ENCODE data around the gene LENG1.

The LENG1 gene

DNA sequence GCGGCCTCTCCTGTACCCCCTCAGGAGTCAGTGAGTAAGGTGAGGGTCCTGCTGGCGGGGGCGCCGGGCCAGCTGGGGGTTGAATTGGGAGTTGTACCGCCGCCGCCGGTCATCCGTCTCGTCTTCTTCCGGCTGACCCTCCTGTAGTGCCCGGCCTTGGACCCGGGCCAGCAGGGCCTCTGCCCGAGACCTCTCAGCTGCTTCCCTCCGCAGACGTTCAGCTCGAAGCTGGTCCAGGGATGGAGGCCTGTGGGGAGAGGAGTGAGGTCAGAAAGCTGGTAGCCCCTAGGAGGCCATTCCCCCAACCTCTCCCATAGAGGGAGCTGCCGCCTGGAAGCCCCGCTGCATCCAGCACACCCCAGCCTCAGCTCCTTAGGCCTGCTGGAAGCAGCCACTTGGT, 3.8 kb downstream of the LENG1 start:
- no peak for DNase-seq (ENCODE audit: low read depth, low spot score)
- no peak overlapping the region for H3K9ac ChIP-seq (ENCODE audit: insufficient read length)
- H3K36me3 ChIP-seq (ENCODE audit: insufficient read depth, low read length) = peaks cover 64% of the 10 kb centered on the region
- TF ChIP-seq EZH2 (IDR thresholded peaks at IDR 0.05) (no peak), POLR2AphosphoS5 (IDR thresholded peaks at IDR 0.05; ENCODE audit: borderline replicate concordance, low read depth, low read length) (no peak), FOXP2 (optimal IDR thresholded peaks at IDR 0.05; ENCODE audit: control extremely low read depth, extremely low read length, insufficient read depth) (no peak)
- no peak overlapping the region for H3K4me3 ChIP-seq
- H3K27ac ChIP-seq = no peak overlapping the region
- no peaks in the 10 kb centered on the region for H3K9me3 ChIP-seq (ENCODE audit: low read depth, low read length)

DNA sequence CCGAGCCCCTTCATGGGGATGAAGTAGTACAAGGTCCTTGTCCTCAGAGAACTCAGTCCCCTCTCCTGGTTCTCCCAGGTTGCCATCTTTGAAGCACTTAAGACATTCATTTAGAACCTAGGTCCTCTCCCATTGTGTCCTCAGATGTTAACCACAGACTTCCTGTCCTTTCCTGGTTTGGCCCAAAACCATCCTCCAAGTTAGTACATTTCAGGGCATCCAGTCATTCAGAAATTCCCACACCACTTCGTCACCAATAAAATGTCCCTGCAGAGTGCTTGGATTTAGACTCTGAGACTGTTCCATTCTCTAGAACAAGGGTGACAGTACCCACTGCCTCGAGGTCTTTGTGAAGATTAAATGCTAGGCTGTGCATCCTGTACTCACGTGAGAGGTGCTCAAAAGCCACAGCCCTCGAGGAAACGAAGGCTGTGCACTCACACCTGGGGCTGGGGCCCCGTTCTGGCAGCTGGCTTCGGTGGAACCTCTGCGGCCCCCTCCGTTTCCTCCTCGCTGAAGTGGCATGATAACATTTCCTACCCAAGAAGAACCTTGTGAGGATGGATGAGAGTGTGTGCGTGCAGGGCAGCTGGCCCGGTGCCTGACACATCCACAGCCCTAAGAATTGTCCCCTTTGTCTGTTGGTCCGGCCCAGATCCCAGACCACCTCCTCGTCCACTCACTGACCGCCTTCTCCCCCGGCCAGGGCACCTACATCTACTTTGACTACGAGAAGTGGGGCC, 4.7 kb downstream of the LENG1 start:
- Histone ChIP-seq H3K36me3 (ENCODE audit: insufficient read depth, low read length) (peaks cover 71% of the 10 kb centered on the region), H3K9me3 (ENCODE audit: low read depth, low read length) (no peaks in the 10 kb centered on the region), H3K4me3 (no peak overlapping the region), H3K27ac (no peak overlapping the region), H3K9ac (ENCODE audit: insufficient read length) (no peak overlapping the region)
- TF ChIP-seq EZH2 (IDR thresholded peaks at IDR 0.05) (no peak), POLR2AphosphoS5 (IDR thresholded peaks at IDR 0.05; ENCODE audit: borderline replicate concordance, low read depth, low read length) (no peak), FOXP2 (optimal IDR thresholded peaks at IDR 0.05; ENCODE audit: control extremely low read depth, extremely low read length, insufficient read depth) (no peak)
- DNase-seq (ENCODE audit: low read depth, low spot score) = no peak

DNA sequence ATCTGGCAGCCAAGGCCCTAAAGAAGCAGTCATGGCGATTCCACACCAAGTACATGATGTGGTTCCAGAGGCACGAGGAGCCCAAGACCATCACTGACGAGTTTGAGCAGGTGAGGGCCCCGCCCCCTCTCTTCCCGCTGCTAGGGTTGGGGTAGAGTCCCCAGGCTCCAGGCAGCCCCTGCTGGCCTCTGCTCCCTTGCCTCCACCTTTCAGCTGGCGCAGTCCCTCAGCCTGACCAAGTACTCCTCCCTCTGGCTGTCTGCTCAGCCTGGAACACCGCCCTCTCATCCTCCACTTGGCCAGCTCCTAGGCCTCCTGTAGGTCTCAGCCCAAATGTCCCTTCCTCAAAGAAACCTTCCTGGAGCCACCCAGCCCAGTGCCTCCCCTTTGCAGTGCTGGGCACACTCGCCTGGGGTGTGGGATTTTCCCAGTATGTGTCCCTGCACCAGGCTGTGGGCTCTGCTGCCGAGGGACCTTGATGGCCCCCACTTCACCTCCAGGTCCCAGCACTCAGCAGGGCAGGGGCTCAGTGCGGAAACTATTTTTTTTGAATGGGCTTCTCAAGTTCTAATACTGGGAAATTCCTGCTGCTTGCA, 5.7 kb downstream of the LENG1 start:
- Histone ChIP-seq H3K9ac (ENCODE audit: insufficient read length) (no peak overlapping the region), H3K27ac (no peak overlapping the region), H3K4me3 (no peak overlapping the region), H3K36me3 (ENCODE audit: insufficient read depth, low read length) (peaks cover 78% of the 10 kb centered on the region), H3K9me3 (ENCODE audit: low read depth, low read length) (no peaks in the 10 kb centered on the region)
- DNase-seq (ENCODE audit: low read depth, low spot score) = no peak
- no peak for TF ChIP-seq FOXP2 (optimal IDR thresholded peaks at IDR 0.05; ENCODE audit: control extremely low read depth, extremely low read length, insufficient read depth)
- TF ChIP-seq POLR2AphosphoS5 (IDR thresholded peaks at IDR 0.05; ENCODE audit: borderline replicate concordance, low read depth, low read length) = peak; percentile 11; the same call in 1 of the 2 replicates

DNA sequence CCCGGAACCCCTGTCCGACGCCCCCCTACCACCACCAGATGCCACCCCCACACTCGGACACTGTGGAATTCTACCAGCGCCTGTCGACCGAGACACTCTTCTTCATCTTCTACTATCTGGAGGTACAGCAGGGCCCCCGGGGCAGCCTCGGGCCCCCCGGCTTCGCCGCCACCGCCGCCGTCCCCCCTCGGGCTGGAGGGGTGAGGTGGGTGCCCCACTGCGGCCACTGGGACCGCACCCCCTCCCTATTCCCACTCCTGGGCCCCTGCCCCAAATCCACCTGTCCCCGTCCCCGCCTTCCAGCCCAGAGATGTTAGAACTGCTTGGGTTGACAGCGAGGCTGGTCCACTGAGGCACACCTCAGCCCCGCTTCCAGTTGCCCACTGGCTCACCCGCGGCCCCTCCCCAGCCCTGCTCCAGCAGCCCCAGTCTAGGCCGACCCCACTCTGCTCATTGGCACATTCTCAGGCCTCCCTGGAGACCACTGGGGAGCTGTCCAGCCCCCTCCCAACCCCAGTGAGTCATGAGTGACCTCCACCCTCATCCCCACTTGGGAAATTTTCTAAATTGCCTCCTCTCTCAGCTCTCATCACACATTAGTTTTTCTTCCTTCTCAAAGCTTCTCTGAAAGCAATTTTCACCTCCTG, 6.5 kb downstream of the LENG1 start:
- peaks cover 79% of the 10 kb centered on the region for H3K36me3 ChIP-seq (ENCODE audit: insufficient read depth, low read length)
- H3K9ac ChIP-seq (ENCODE audit: insufficient read length) = no peak overlapping the region
- no peak overlapping the region for H3K27ac ChIP-seq
- 0 out of 2 replicates have a peak, but pooled peaks have one; percentile 7 for TF ChIP-seq POLR2AphosphoS5 (IDR thresholded peaks at IDR 0.05; ENCODE audit: borderline replicate concordance, low read depth, low read length)
- TF ChIP-seq EZH2 (IDR thresholded peaks at IDR 0.05) = no peak
- TF ChIP-seq FOXP2 (optimal IDR thresholded peaks at IDR 0.05; ENCODE audit: control extremely low read depth, extremely low read length, insufficient read depth) = no peak
- H3K4me3 ChIP-seq = no peak overlapping the region
- no peaks in the 10 kb centered on the region for H3K9me3 ChIP-seq (ENCODE audit: low read depth, low read length)
- DNase-seq (ENCODE audit: low read depth, low spot score) = no peak

DNA sequence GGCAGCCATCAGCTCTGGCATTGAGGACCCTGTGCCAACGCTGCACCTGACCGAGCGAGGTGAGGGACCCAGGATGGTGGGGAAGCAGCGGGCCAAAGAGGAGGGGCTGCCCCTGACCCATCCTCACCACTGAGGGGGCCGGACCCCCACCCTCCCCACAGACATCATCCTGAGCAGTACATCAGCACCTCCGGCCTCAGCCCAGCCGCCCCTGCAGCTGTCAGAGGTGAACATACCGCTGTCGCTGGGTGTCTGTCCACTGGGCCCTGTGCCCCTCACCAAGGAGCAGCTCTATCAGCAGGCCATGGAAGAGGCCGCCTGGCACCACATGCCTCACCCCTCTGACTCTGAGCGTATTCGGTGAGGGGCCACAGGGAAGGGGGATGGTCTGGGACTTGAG, 7.3 kb downstream of the LENG1 start:
- Histone ChIP-seq H3K9ac (ENCODE audit: insufficient read length) (no peak overlapping the region), H3K36me3 (ENCODE audit: insufficient read depth, low read length) (peaks cover 83% of the 10 kb centered on the region), H3K27ac (no peak overlapping the region), H3K9me3 (ENCODE audit: low read depth, low read length) (no peaks in the 10 kb centered on the region), H3K4me3 (no peak overlapping the region)
- TF ChIP-seq FOXP2 (optimal IDR thresholded peaks at IDR 0.05; ENCODE audit: control extremely low read depth, extremely low read length, insufficient read depth) (no peak), POLR2AphosphoS5 (IDR thresholded peaks at IDR 0.05; ENCODE audit: borderline replicate concordance, low read depth, low read length) (no peak), EZH2 (IDR thresholded peaks at IDR 0.05) (no peak)
- no peak for DNase-seq (ENCODE audit: low read depth, low spot score)

DNA sequence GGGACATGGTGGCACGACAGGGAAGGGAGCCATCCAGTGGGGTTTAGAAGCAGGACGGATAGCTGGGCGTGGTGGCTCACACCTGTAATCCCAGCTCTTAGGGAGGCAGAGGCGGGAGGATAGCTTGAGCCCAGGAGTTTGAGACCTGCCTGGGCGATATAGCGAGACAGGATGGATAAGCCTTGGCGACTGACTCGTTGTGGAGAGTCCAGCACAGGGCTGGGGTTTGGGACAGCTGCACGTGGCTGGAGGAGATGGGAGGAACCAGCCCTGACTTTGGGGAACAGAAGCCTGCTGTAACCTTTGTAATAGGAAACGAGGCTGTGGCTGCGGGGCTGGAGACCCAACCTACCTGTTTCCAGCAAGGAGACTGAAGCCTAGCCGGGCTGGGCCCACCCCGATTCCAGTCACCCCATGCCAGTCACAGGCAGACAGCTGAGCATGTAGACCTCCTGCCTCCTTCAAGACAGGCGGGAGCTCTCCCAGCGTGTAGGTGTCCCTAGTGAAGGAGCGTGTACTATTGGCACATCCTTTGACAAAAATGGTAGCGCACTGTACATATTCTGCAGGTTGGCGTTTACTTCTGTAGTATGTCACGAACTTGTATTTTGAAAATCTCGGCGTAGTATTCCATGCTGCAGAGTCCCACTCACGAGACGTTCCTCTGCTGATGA, 8.0 kb downstream of the LENG1 start:
- no peak for DNase-seq (ENCODE audit: low read depth, low spot score)
- Histone ChIP-seq H3K36me3 (ENCODE audit: insufficient read depth, low read length) (peaks cover 85% of the 10 kb centered on the region), H3K9me3 (ENCODE audit: low read depth, low read length) (no peaks in the 10 kb centered on the region), H3K9ac (ENCODE audit: insufficient read length) (no peak overlapping the region), H3K27ac (no peak overlapping the region), H3K4me3 (no peak overlapping the region)
- TF ChIP-seq POLR2AphosphoS5 (IDR thresholded peaks at IDR 0.05; ENCODE audit: borderline replicate concordance, low read depth, low read length) = no peak
- no peak for TF ChIP-seq FOXP2 (optimal IDR thresholded peaks at IDR 0.05; ENCODE audit: control extremely low read depth, extremely low read length, insufficient read depth)
- no peak for TF ChIP-seq EZH2 (IDR thresholded peaks at IDR 0.05)

DNA sequence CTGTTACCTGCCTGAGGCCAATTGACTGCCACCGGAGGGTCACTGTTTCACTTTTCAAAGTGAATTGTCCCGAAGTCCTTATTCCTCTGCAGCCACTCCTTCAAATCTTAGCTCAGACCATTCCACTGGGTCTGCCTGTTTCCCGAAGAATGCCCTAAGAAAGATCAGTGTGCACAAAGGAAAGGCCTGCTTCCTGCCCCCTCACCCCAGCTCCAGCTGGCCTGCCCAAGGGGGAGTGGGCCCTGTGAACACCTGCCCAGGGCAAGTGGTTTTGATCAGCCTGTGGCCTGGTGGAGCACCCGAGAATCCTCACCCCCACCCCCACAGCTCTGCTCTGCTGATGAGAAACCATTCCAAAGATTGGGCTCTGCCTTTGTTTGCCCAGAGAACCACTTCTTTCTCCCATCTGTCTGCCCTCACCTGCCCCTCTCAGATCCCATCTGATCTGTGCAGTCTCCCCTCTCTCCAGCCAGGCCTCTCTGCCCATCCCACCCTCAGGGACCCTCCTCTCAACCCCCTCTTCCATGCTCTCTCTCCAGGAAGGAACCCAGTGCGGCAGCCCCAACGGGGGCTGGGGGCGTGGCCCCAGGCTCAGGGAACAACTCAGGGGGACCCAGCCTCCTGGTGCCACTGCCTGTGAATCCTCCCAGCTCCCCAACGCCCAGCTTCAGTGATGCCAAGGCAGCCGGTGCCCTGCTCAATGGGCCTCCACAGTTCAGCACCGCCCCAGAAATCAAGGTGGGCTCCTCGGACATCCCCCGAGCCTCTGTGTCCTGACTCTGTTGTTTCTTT, 10.3 kb downstream of the LENG1 start:
- Histone ChIP-seq H3K27ac (no peak overlapping the region), H3K4me3 (no peak overlapping the region), H3K9me3 (ENCODE audit: low read depth, low read length) (no peaks in the 10 kb centered on the region), H3K36me3 (ENCODE audit: insufficient read depth, low read length) (peaks cover 85% of the 10 kb centered on the region), H3K9ac (ENCODE audit: insufficient read length) (no peak overlapping the region)
- TF ChIP-seq FOXP2 (optimal IDR thresholded peaks at IDR 0.05; ENCODE audit: control extremely low read depth, extremely low read length, insufficient read depth) (no peak), EZH2 (IDR thresholded peaks at IDR 0.05) (no peak), POLR2AphosphoS5 (IDR thresholded peaks at IDR 0.05; ENCODE audit: borderline replicate concordance, low read depth, low read length) (no peak)
- no peak for DNase-seq (ENCODE audit: low read depth, low spot score)

Data from SK-N-MC (cell line).